H1 (cell line): ENCODE results near the gene ATF3. TPM values are rescaled to one million over a fixed set of nuclear protein-coding genes. Genes with fewer than 3 reads are reported as not detected.

Source experiments
- CTCF ChIA-PET: fragments of 300-600 bp; sonication (Branson Sonifier 250); formaldehyde crosslinking; loops from one replicate; lab custom pipeline; 2021; ENCODE audit not compliant: partially characterized antibody; lab: Charles Lee
- POLR2A ChIA-PET: fragments of 300-600 bp; sonication (Branson Sonifier 250); formaldehyde crosslinking; loops from one replicate; lab custom pipeline; 2021; ENCODE audit warnings: inconsistent platforms; ENCODE audit not compliant: partially characterized antibody; lab: Charles Lee
- DNase-seq, 2 experiments: peaks; one replicate each; pipeline versions ENCODE4 v3.0.0 to v3.0.0-alpha.2; 2010 to 2022; ENCODE audit warnings: low spot score in 2 of 2, low read depth in 1 of 2, mixed read lengths in 1 of 2
- FAIRE-seq: peaks from 2 replicates; lab custom pipeline; 2011; peaks lifted over from hg19 to GRCh38; lab: Jason Lieb, UNC
- H2AFZ ChIP-seq: 2 replicates; pipeline ENCODE4 v1.8.1; 2012; ENCODE audit warnings: low read length, inconsistent platforms
- H2AK5ac ChIP-seq: 2 replicates; pipeline ENCODE4 v1.6.1; 2013; ENCODE audit warnings: low read depth, low read length
- H2BK120ac ChIP-seq: replicated peaks from 2 replicates; pipeline ENCODE3; 2013; ENCODE audit warnings: low read depth, low read length, inconsistent platforms
- H2BK12ac ChIP-seq: 2 replicates; pipeline ENCODE4 v1.6.1; 2013; ENCODE audit warnings: low read depth, low read length
- H2BK15ac ChIP-seq: 2 replicates; pipeline ENCODE4 v1.6.1; 2013; ENCODE audit warnings: low read length
- H2BK20ac ChIP-seq: 2 replicates; pipeline ENCODE4 v1.6.1; 2013; ENCODE audit warnings: low read length
- H2BK5ac ChIP-seq: 2 replicates; pipeline ENCODE4 v1.6.1; 2013; ENCODE audit warnings: low read depth, low read length
- H3K14ac ChIP-seq: 2 replicates; pipeline ENCODE4 v1.6.1; 2013; ENCODE audit warnings: inconsistent platforms; ENCODE audit not compliant: insufficient read length
- H3K18ac ChIP-seq: 2 replicates; pipeline ENCODE4 v1.6.1; 2013; ENCODE audit warnings: low read length; ENCODE audit errors: extremely low read depth
- H3K23ac ChIP-seq: 2 replicates; pipeline ENCODE4 v1.6.1; 2013; ENCODE audit warnings: inconsistent platforms; ENCODE audit not compliant: insufficient read length
- H3K23me2 ChIP-seq: 2 replicates; pipeline ENCODE4 v1.6.1; 2013; ENCODE audit warnings: low read depth, low read length
- H3K27ac ChIP-seq: 2 replicates; pipeline ENCODE4 v1.6.1; 2011; ENCODE audit warnings: low read depth, low read length, inconsistent platforms
- H3K27me3 ChIP-seq, 4 experiments: replicated peaks in 1 of 4; 1 replicate in 1 of 4; 2 replicates in 3 of 4; pipeline versions ENCODE4 v1.6.1 to v1.8.1; 2011 to 2013; ENCODE audit warnings: low read length in 3 of 4, mild to moderate bottlenecking in 3 of 4, inconsistent platforms in 2 of 4, mixed read lengths in 2 of 4, moderate library complexity in 1 of 4; ENCODE audit not compliant: control insufficient read depth in 3 of 4, insufficient read depth in 3 of 4; ENCODE audit errors: extremely low read depth in 1 of 4
- H3K36me3 ChIP-seq, 4 experiments: 2 replicates each; pipeline versions ENCODE4 v1.6.1 to v1.8.1; 2011 to 2013; ENCODE audit warnings: mild to moderate bottlenecking in 4 of 4, low read length in 3 of 4, moderate library complexity in 2 of 4, control low read depth in 1 of 4, inconsistent platforms in 1 of 4; ENCODE audit not compliant: insufficient read depth in 4 of 4, control insufficient read depth in 2 of 4
- H3K4ac ChIP-seq: replicated peaks from 2 replicates; pipeline ENCODE3; 2013; ENCODE audit warnings: low read length, low read depth, mixed read lengths, inconsistent platforms; ENCODE audit not compliant: insufficient read length
- H3K4me1 ChIP-seq, 4 experiments: replicated peaks in 1 of 4; 1 replicate in 1 of 4; 2 replicates in 3 of 4; pipeline versions ENCODE4 v1.6.1 to v1.8.1; 2011 to 2013; ENCODE audit warnings: low read length in 3 of 4, inconsistent platforms in 2 of 4, mixed read lengths in 1 of 4; ENCODE audit not compliant: insufficient read depth in 4 of 4, control insufficient read depth in 3 of 4
- H3K4me2 ChIP-seq, 2 experiments: 2 replicates each; pipeline versions ENCODE4 v1.6.1 to v1.8.1; 2011 to 2013; ENCODE audit warnings: low read depth in 2 of 2, low read length in 2 of 2, control low read depth in 1 of 2, inconsistent platforms in 1 of 2, mild to moderate bottlenecking in 1 of 2; ENCODE audit not compliant: insufficient read depth in 1 of 2
- H3K4me3 ChIP-seq, 4 experiments: fragments of 200-600, 300-600 bp in 1 of 4; sonication (generic), shearing (Covaris generic), sonication (Bioruptor Twin) in 1 of 4; 2 replicates each; pipeline versions ENCODE4 v1.5.1 to v1.8.1; 2011 to 2016; ENCODE audit warnings: low read length in 4 of 4, low read depth in 3 of 4, control low read depth in 2 of 4, inconsistent platforms in 2 of 4, mild to moderate bottlenecking in 2 of 4, mixed read lengths in 1 of 4, moderate library complexity in 1 of 4; ENCODE audit not compliant: insufficient read depth in 2 of 4; ENCODE audit errors: extremely low read depth in 1 of 4
- H3K56ac ChIP-seq: replicated peaks from 2 replicates; pipeline ENCODE3; 2013; ENCODE audit warnings: low read depth, mild to moderate bottlenecking, mixed read lengths, low read length, inconsistent platforms; ENCODE audit not compliant: insufficient read length
- H3K79me1 ChIP-seq: 2 replicates; pipeline ENCODE4 v1.6.1; 2013; ENCODE audit warnings: low read depth, low read length, control low read depth
- H3K79me2 ChIP-seq, 2 experiments: 2 replicates each; pipeline versions ENCODE4 v1.6.1 to v1.8.1; 2012 to 2013; ENCODE audit warnings: low read length in 2 of 2, mild to moderate bottlenecking in 2 of 2, inconsistent platforms in 1 of 2; ENCODE audit not compliant: insufficient read depth in 2 of 2, control insufficient read depth in 1 of 2
- H3K9ac ChIP-seq, 4 experiments: replicated peaks in 1 of 4; 1 replicate in 1 of 4; 2 replicates in 3 of 4; pipeline versions ENCODE4 v1.6.1 to v1.8.1; 2011 to 2013; ENCODE audit warnings: low read depth in 3 of 4, low read length in 3 of 4, control low read depth in 2 of 4, mild to moderate bottlenecking in 2 of 4, moderate library complexity in 2 of 4, inconsistent platforms in 1 of 4; ENCODE audit errors: extremely low read depth in 1 of 4
- H3K9me3 ChIP-seq, 2 experiments: 2 replicates each; pipeline versions ENCODE4 v1.6.1 to v1.8.1; 2012 to 2013; ENCODE audit warnings: mild to moderate bottlenecking in 2 of 2, moderate library complexity in 2 of 2, control low read depth in 1 of 2, inconsistent platforms in 1 of 2, low read depth in 1 of 2, low read length in 1 of 2, mixed read lengths in 1 of 2; ENCODE audit not compliant: insufficient read depth in 2 of 2
- H4K20me1 ChIP-seq, 2 experiments: replicated peaks in 1 of 2; 2 replicates each; pipeline versions ENCODE3 to v1.8.1; 2011 to 2013; ENCODE audit warnings: inconsistent platforms in 2 of 2, low read length in 2 of 2, mild to moderate bottlenecking in 1 of 2; ENCODE audit not compliant: insufficient read depth in 2 of 2, control insufficient read depth in 1 of 2
- H4K5ac ChIP-seq: 2 replicates; pipeline ENCODE4 v1.6.1; 2013; ENCODE audit warnings: low read length, low read depth, mixed read lengths, inconsistent platforms; ENCODE audit not compliant: insufficient read length
- H4K8ac ChIP-seq: 2 replicates; pipeline ENCODE4 v1.8.0; 2013; ENCODE audit warnings: mild to moderate bottlenecking, moderate library complexity, low read length, inconsistent platforms; ENCODE audit not compliant: insufficient read depth; ENCODE audit errors: extremely low read depth
- H4K91ac ChIP-seq: replicated peaks from 2 replicates; pipeline ENCODE3; 2013; ENCODE audit warnings: low read length, mixed read lengths, inconsistent platforms; ENCODE audit not compliant: insufficient read length
- BRCA1 ChIP-seq: IDR thresholded peaks from 2 replicates; pipeline ENCODE4 v1.6.1; 2012; ENCODE audit warnings: low read depth, low read length, improper control_type of control experiment
- FOSL1 ChIP-seq: IDR thresholded peaks from 2 replicates; pipeline ENCODE4 v1.6.1; 2011; ENCODE audit warnings: mild to moderate bottlenecking, low read depth, low read length, moderate library complexity; ENCODE audit not compliant: insufficient read depth
- GABPA ChIP-seq: IDR thresholded peaks from 2 replicates; pipeline ENCODE4 v1.6.1; 2011; ENCODE audit warnings: mild to moderate bottlenecking, low read length, moderate library complexity, borderline replicate concordance; ENCODE audit not compliant: insufficient read depth
- GTF2F1 ChIP-seq: IDR thresholded peaks from 2 replicates; pipeline ENCODE4 v1.6.1; 2012; ENCODE audit warnings: low read depth, low read length, improper control_type of control experiment, borderline replicate concordance
- HDAC2 ChIP-seq, 2 experiments: fragments of 300-600 bp in 1 of 2; sonication (generic) in 1 of 2; IDR thresholded peaks; 2 replicates each; pipeline ENCODE4 v1.6.1; 2011 to 2012; ENCODE audit warnings: low read depth in 2 of 2, low read length in 2 of 2, mild to moderate bottlenecking in 2 of 2, moderate library complexity in 2 of 2, borderline replicate concordance in 1 of 2, inconsistent platforms in 1 of 2
- KDM1A ChIP-seq: fragments of 200-600, 300-600 bp; sonication (generic); IDR thresholded peaks from 2 replicates; pipeline ENCODE4 v1.7.1; 2016; ENCODE audit warnings: mild to moderate bottlenecking, low read length, borderline replicate concordance
- NRF1 ChIP-seq: IDR thresholded peaks from 2 replicates; pipeline ENCODE4 v1.6.1; 2011; ENCODE audit warnings: mild to moderate bottlenecking, low read depth, low read length, improper control_type of control experiment
- SP1 ChIP-seq: IDR thresholded peaks from 2 replicates; pipeline ENCODE4 v1.6.1; 2011; ENCODE audit warnings: low read depth, low read length
- TEAD4 ChIP-seq: IDR thresholded peaks from 2 replicates; pipeline ENCODE4 v1.6.1; 2012; ENCODE audit warnings: low read depth, low read length, inconsistent platforms, mixed read lengths
- YY1 ChIP-seq: IDR thresholded peaks from 2 replicates; pipeline ENCODE4 v1.6.1; 2011; ENCODE audit warnings: low read depth, mild to moderate bottlenecking, low read length
- whole genome bisulfite sequencing, 2 experiments: shearing (Covaris generic) in 1 of 2; methylation state at CpG; one replicate each; pipeline versions ENCODE4 v1.1.6 to v1.1.7; 2013 to 2015; ENCODE audit warnings: low lambda C conversion rate in 2 of 2, mixed read lengths in 2 of 2, inconsistent platforms in 1 of 2, low coverage in 1 of 2, missing lambda C conversion rate in 1 of 2; ENCODE audit not compliant: insufficient replicate concordance in 2 of 2, insufficient coverage in 1 of 2, insufficient read length in 1 of 2; ENCODE audit errors: extremely low coverage in 1 of 2, missing lambda C conversion rate in 1 of 2; 5-methylcytosine and 5-hydroxymethylcytosine counted together
- polyA plus RNA-seq, 7 experiments: library from polyadenylated mRNA; depleted of rRNA in 3 of 7; stranded (reverse) in 5 of 7; unstranded in 2 of 7; fragments of >200 nt in 5 of 7; fragments of 200-250 nt in 2 of 7; gene quantifications; 1 replicate in 5 of 7; 2 replicates in 1 of 7; 4 replicates in 1 of 7; pipeline versions ENCODE4 v1.2.1 to v1.2.3, GENCODE V29; 2011 to 2013; ENCODE audit warnings: missing spikeins in 2 of 7, mixed read lengths in 2 of 7
- total RNA-seq: library from RNA; stranded (reverse); fragmentation: NEBNext Ultra II Directional; extraction: Animal tissue kit (Norgen Biotek cat#: 25700); gene quantifications from 2 replicates; pipeline ENCODE4 v1.2.1, GENCODE V29; 2021
- TF ChIP-seq, protein P1 (sequence below): IDR thresholded peaks from 2 replicates; pipeline ENCODE4 v1.6.1; 2012; ENCODE audit warnings: low read length, inconsistent platforms

Gene ATF3
- total and polyA plus RNA-seq, 2 of the 8 experiments (the other 6 are each of a cell fraction or from before 2014, with no cell fraction given): 12.2 to 27.7 TPM

DNA sequence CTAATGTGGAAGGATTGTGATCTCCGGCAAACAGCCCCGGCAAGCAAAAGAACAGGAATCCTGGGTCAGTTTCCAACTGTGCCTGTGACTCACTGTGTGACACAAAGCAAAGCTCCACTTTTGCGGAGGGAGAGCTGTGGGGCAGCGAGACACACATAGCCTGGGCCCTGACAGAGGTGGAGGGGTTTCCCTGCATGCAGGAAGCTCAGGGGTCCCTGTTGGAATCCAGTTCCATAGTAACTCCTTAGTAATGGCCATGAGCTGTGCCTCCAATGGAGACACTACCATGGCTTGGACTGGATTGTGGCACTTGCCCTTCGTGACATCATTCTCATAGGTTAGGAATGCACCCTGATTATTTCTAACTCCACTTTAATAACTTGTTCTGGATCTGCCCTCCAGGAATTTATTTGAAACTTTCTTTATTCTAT is 47.0 kb upstream of the ATF3 start:
- Histone ChIP-seq H3K4me2 (no peak overlapping the region), H2AFZ (no peak overlapping the region), H2BK20ac (no peak overlapping the region), H4K91ac (no peak overlapping the region), H3K79me2 (no peaks in the 10 kb centered on the region), H4K8ac (no peak overlapping the region), H2AK5ac (no peak overlapping the region), H4K20me1 (no peaks in the 10 kb centered on the region), H3K4me3 (no peak overlapping the region), H3K9me3 (no peaks in the 10 kb centered on the region; a peak in 1 of 4 replicates), H2BK120ac (no peak overlapping the region), H2BK15ac (no peak overlapping the region; the same call in 1 of the 2 replicates), H2BK5ac (no peak overlapping the region), H3K18ac (no peak overlapping the region), H3K56ac (no peak overlapping the region), H3K27ac (no peak overlapping the region), H3K23me2 (peaks cover 5% of the 10 kb centered on the region; the same call in 1 of the 2 replicates), H4K5ac (no peak overlapping the region), H3K4ac (no peak overlapping the region), H3K79me1 (no peaks in the 10 kb centered on the region), H3K14ac (no peak overlapping the region), H3K4me1 (peaks cover 0 to 8% (median 2%) of the 10 kb centered on the region in 4 experiments; a peak in 6 of 7 replicates), H2BK12ac (no peak overlapping the region), H3K9ac (no peak overlapping the region), H3K27me3 (peaks cover 0 to 13% (median 5%) of the 10 kb centered on the region in 4 experiments; a peak in 4 of 7 replicates), H3K36me3 (no peaks in the 10 kb centered on the region), H3K23ac (no peak overlapping the region)
- POLR2A ChIA-PET: interaction anchor here (1.2 to 6.6 kb wide), 2 partner anchors 9 to 46 kb away, joined by 3 to 61 read pairs; partner anchors contain the start of gene ATF3
- no peak for FAIRE-seq
- DNase-seq: no peak
- CTCF ChIA-PET: interaction anchor here (0.6 to 1.2 kb wide), 3 partner anchors 16 to 104 kb away, joined by 3 to 4 read pairs (median 3); no protein-coding TSS in a partner anchor
- 90% methylated on average over 5 of the region's 5 CpGs; no CpG with 5 or more reads in 1 of the 2 experiments for WGBS, 2 experiments
- TF ChIP-seq FOSL1 (no peak), GTF2F1 (no peak), NRF1 (no peak), GABPA (no peak), TEAD4 (no peak), BRCA1 (no peak), KDM1A (no peak), YY1 (no peak), SP1 (no peak), HDAC2 (IDR thresholded peaks at IDR 0.05; ENCODE audit: borderline replicate concordance in 1 of 2, low read depth in 2 of 2, low read length in 2 of 2) (no peak)
- TF ChIP-seq, protein P1, sequence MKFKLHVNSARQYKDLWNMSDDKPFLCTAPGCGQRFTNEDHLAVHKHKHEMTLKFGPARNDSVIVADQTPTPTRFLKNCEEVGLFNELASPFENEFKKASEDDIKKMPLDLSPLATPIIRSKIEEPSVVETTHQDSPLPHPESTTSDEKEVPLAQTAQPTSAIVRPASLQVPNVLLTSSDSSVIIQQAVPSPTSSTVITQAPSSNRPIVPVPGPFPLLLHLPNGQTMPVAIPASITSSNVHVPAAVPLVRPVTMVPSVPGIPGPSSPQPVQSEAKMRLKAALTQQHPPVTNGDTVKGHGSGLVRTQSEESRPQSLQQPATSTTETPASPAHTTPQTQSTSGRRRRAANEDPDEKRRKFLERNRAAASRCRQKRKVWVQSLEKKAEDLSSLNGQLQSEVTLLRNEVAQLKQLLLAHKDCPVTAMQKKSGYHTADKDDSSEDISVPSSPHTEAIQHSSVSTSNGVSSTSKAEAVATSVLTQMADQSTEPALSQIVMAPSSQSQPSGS: no peak
